Neuron (in vitro differentiated cells): ENCODE results near the gene RCBTB1.
"Not testable (repeated sequence)": the region's sequence is repeated elsewhere in the genome, so short reads cannot be mapped to it uniquely, and the experiment has no call there.

Experiments
- H2AFZ ChIP-seq: one replicate; pipeline ENCODE4 v1.6.1; 2013; ENCODE audit warnings: low read depth, mild to moderate bottlenecking, inconsistent platforms, low read length, moderate library complexity
- H3K27me3 ChIP-seq: one replicate; pipeline ENCODE4 v1.6.1; 2013; ENCODE audit warnings: low read length; ENCODE audit not compliant: insufficient read depth
- H3K36me3 ChIP-seq: one replicate; pipeline ENCODE4 v1.6.1; 2013; ENCODE audit warnings: low read length; ENCODE audit not compliant: insufficient read depth
- H3K4me1 ChIP-seq: one replicate; pipeline ENCODE4 v1.6.1; 2013; ENCODE audit warnings: low read length; ENCODE audit not compliant: insufficient read depth
- H3K4me3 ChIP-seq: 2 replicates; pipeline ENCODE4 v1.5.1; 2013; ENCODE audit warnings: mild to moderate bottlenecking, low read length, moderate library complexity
- H3K9me3 ChIP-seq: one replicate; pipeline ENCODE4 v1.6.1; 2013; ENCODE audit warnings: low read length

Gene RCBTB1

DNA sequence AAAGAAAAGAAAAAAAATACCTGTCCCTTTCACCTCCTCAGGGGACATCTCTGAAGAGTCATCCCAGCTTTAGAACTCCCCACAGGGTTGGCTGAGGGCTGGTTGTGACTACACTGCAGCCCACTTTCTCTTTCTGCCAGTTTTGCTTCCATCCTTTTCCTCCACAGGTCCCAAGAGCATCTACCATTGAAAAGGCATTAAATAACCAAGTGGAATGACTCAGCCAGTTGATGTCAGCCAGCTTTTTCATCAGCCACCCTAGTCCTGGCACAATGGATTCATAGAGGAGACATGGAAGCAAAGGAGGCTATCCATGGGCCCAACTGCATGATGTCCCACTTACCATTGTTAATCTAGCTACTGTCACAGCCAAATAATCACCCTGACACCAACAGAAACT lies 9.2 kb upstream of the RCBTB1 start:
- no peak overlapping the region for H2AFZ ChIP-seq
- H3K4me1 ChIP-seq, result no peaks in the 10 kb centered on the region
- no peaks in the 10 kb centered on the region for H3K27me3 ChIP-seq
- no peaks in the 10 kb centered on the region for H3K36me3 ChIP-seq
- no peak overlapping the region for H3K4me3 ChIP-seq
- H3K9me3 ChIP-seq, result no peaks in the 10 kb centered on the region

- not testable (repeated sequence) for H3K4me1 ChIP-seq, H2AFZ ChIP-seq, H3K9me3 ChIP-seq, H3K4me3 ChIP-seq, H3K27me3 ChIP-seq, H3K36me3 ChIP-seq
Measured at GRCh38 chr13:49593876-49594275, 8.5 kb upstream of the RCBTB1 start.

- H3K9me3 ChIP-seq, H2AFZ ChIP-seq, H3K4me1 ChIP-seq, H3K4me3 ChIP-seq, H3K36me3 ChIP-seq, H3K27me3 ChIP-seq: not testable (repeated sequence)
Measured at GRCh38 chr13:49590714-49591113, 5.4 kb upstream of the RCBTB1 start.

DNA sequence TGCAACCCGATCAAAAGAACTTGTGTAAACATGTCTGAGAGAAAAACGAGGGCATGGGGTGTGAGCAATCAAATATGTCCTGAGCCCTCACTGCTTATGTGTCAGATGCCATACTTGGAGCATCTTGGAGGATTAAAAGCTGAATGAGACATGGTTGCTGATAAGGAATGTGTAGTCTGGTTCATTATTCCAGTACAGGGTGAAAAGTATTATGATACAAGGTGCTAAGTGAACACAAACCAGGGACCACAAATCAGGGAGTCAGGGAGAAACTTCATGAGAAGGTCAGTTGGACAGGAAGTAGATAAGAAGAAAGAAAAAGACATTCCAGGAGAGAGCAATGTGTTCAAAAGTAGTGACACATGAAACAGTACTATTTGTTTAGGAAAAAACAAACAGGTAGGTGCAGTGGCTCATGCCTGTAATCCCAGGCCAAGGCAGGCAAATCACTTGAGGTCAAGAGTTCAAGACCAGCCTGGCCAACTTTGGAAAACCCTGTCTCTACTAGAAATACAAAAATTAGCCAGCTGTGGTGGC lies 2.0 kb upstream of the RCBTB1 start:
- Histone ChIP-seq H2AFZ (no peak overlapping the region), H3K9me3 (no peaks in the 10 kb centered on the region), H3K4me1 (peaks cover 18% of the 10 kb centered on the region), H3K36me3 (no peaks in the 10 kb centered on the region), H3K4me3 (no peak overlapping the region), H3K27me3 (no peaks in the 10 kb centered on the region)

GRCh38 chr13:49586717-49587116 lies 1.4 kb upstream of the RCBTB1 start:
- peaks cover 18% of the 10 kb centered on the region for H3K4me1 ChIP-seq
- no peaks in the 10 kb centered on the region for H3K36me3 ChIP-seq
- peak overlapping the region; percentile 91 for H2AFZ ChIP-seq
- H3K27me3 ChIP-seq, result no peaks in the 10 kb centered on the region
- no peaks in the 10 kb centered on the region for H3K9me3 ChIP-seq
- H3K4me3 ChIP-seq, result no peak overlapping the region

- Histone ChIP-seq H3K36me3 (peaks cover 4% of the 10 kb centered on the region), H3K4me1 (peaks cover 18% of the 10 kb centered on the region), H3K4me3 (peak overlapping the region; percentile 73), H2AFZ (peak overlapping the region; percentile 91), H3K9me3 (no peaks in the 10 kb centered on the region), H3K27me3 (no peaks in the 10 kb centered on the region)
Measured at GRCh38 chr13:49584771-49585182, 581 bp downstream of the RCBTB1 start.

GRCh38 chr13:49580980-49581680 lies 4.2 kb downstream of the RCBTB1 start:
- Histone ChIP-seq H3K4me1 (peaks cover 16% of the 10 kb centered on the region), H3K36me3 (peaks cover 14% of the 10 kb centered on the region)

DNA sequence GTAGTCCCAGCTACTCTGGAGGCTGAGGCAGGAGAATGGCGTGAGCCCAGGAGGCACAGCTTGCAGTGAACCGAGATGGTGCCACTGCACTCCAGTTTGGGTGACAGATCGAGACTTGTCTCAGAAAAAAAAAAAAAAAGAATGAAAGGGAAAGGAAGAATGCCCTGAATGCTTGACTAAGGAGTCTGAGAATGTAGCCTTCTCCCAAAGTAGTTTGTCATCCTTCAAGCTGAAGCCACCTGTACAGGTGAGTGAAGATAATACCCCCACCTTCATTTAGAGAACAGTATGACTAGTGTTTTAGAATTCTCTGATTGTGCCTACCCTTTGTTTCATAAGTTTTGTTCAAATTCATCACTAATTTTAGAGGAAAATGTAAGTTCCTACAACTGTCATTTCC lies 5.9 kb downstream of the RCBTB1 start:
- no peaks in the 10 kb centered on the region for H3K27me3 ChIP-seq
- H2AFZ ChIP-seq, result no peak overlapping the region
- H3K36me3 ChIP-seq, result peaks cover 14% of the 10 kb centered on the region

More at GRCh38 chr13:49580980-49581680, 4.2 kb downstream of the RCBTB1 start:
- no peak overlapping the region for H2AFZ ChIP-seq
- no peaks in the 10 kb centered on the region for H3K9me3 ChIP-seq
- H3K4me3 ChIP-seq, result no peak overlapping the region
- no peaks in the 10 kb centered on the region for H3K27me3 ChIP-seq

GRCh38 chr13:49571299-49572240 lies 13.8 kb downstream of the RCBTB1 start:
- H3K36me3 ChIP-seq, result peaks cover 9% of the 10 kb centered on the region
- H2AFZ ChIP-seq, result no peak overlapping the region
- no peaks in the 10 kb centered on the region for H3K27me3 ChIP-seq
- no peak overlapping the region for H3K4me3 ChIP-seq
- H3K4me1 ChIP-seq, result no peaks in the 10 kb centered on the region
- peaks cover 5% of the 10 kb centered on the region for H3K9me3 ChIP-seq

More for the DNA sequence above, 5.9 kb downstream of the RCBTB1 start:
- H3K4me1 ChIP-seq, result peaks cover 10% of the 10 kb centered on the region
- no peaks in the 10 kb centered on the region for H3K9me3 ChIP-seq
- H3K4me3 ChIP-seq, result no peak overlapping the region

GRCh38 chr13:49569993-49570689 lies 15.2 kb downstream of the RCBTB1 start:
- Histone ChIP-seq H3K27me3 (no peaks in the 10 kb centered on the region), H3K9me3 (peaks cover 8% of the 10 kb centered on the region), H3K36me3 (peaks cover 13% of the 10 kb centered on the region), H3K4me1 (no peaks in the 10 kb centered on the region), H3K4me3 (no peak overlapping the region), H2AFZ (no peak overlapping the region)

GRCh38 chr13:49567491-49567890 lies 17.9 kb downstream of the RCBTB1 start:
- no peak overlapping the region for H3K4me3 ChIP-seq
- peaks cover 13% of the 10 kb centered on the region for H3K36me3 ChIP-seq
- no peaks in the 10 kb centered on the region for H3K27me3 ChIP-seq
- H3K9me3 ChIP-seq, result peaks cover 8% of the 10 kb centered on the region
- H3K4me1 ChIP-seq, result no peaks in the 10 kb centered on the region
- no peak overlapping the region for H2AFZ ChIP-seq

DNA sequence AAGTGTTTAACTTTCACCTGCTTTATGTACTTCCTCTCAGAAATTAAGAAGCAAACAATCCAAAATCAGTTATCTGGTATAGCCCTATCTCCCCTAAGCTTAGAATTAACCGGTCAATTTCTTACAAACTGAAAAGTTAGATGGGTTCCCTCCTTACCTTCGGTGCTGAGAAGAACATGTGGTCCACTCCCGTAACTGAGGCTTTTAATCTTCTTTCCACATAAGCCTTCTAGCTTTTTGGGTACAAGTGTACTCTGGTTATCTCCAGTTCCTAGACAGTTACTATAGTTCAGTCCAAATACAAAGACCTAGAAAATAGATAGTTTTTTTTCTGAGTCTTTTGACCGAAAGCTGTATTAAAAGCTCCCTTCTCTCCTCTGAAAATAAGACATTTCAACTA lies 18.9 kb downstream of the RCBTB1 start:
- H3K9me3 ChIP-seq, result peaks cover 7% of the 10 kb centered on the region
- no peaks in the 10 kb centered on the region for H3K4me1 ChIP-seq
- no peak overlapping the region for H3K4me3 ChIP-seq
- H3K27me3 ChIP-seq, result no peaks in the 10 kb centered on the region
- peaks cover 13% of the 10 kb centered on the region for H3K36me3 ChIP-seq
- H2AFZ ChIP-seq, result no peak overlapping the region

DNA sequence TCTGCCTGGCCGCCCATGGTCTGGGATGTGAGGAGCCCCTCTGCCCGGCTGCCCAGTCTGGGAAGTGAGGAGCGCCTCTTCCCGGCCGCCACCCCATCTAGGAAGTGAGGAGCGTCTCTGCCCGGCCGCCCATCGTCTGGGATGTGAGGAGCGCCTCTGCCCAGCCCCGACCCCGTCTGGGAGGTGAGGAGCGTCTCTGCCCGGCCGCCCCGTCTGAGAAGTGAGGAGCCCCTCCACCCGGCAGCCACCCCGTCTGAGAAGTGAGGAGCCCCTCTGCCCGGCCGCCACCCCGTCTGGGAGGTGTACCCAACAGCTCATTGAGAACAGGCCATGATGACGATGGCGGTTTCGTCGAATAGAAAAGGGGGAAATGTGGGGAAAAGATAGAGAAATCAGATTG lies 19.9 kb downstream of the RCBTB1 start:
- H3K27me3 ChIP-seq, H3K4me3 ChIP-seq: not testable (repeated sequence)
- peaks cover 17% of the 10 kb centered on the region for H3K36me3 ChIP-seq

More for the DNA sequence above, 19.9 kb downstream of the RCBTB1 start:
- not testable (repeated sequence) for H3K4me1 ChIP-seq, H3K9me3 ChIP-seq, H2AFZ ChIP-seq
